ENCODE data around the gene CHD6.

The CHD6 gene

GRCh38 chr20:41619360-41620100, 1.4 kb upstream of the CHD6 start:
- DNase-seq = no peak

GRCh38 chr20:41618807-41619311, 682 bp upstream of the CHD6 start:
- no peak for DNase-seq

- no peak for DNase-seq
These were observed 897 bp downstream of the CHD6 start for GRCh38 chr20:41617059-41617901.

GRCh38 chr20:41616228-41616627, 1.9 kb downstream of the CHD6 start:
- DNase-seq = no peak

- no peak for DNase-seq
These were observed 2.5 kb downstream of the CHD6 start for GRCh38 chr20:41615676-41616075.

GRCh38 chr20:41615110-41615509, 3.1 kb downstream of the CHD6 start:
- no peak for DNase-seq

- DNase-seq = no peak
These were observed 4.9 kb downstream of the CHD6 start for GRCh38 chr20:41613321-41613720.

GRCh38 chr20:41609474-41609873, 8.7 kb downstream of the CHD6 start:
- no peak for DNase-seq

- DNase-seq = no peak
These were observed 9.6 kb downstream of the CHD6 start for GRCh38 chr20:41608606-41609005.

- DNase-seq = no peak
These were observed 10.4 kb downstream of the CHD6 start for GRCh38 chr20:41607791-41608190.

- DNase-seq = no peak
These were observed 14.2 kb downstream of the CHD6 start for GRCh38 chr20:41604002-41604401.

- DNase-seq = no peak
These were observed 16.4 kb downstream of the CHD6 start for GRCh38 chr20:41601742-41602141.

GRCh38 chr20:41600926-41601631, 17.1 kb downstream of the CHD6 start:
- no peak for DNase-seq

- DNase-seq = no peak
These were observed 18.5 kb downstream of the CHD6 start for GRCh38 chr20:41599699-41600104.

- no peak for DNase-seq
These were observed 19.5 kb downstream of the CHD6 start for GRCh38 chr20:41598719-41599118.

- no peak for DNase-seq
These were observed 23.5 kb downstream of the CHD6 start for GRCh38 chr20:41594514-41595322.

- no peak for DNase-seq
These were observed 25.5 kb downstream of the CHD6 start for GRCh38 chr20:41592516-41593216.

- DNase-seq = no peak
These were observed 30.2 kb downstream of the CHD6 start for GRCh38 chr20:41587956-41588355.

- DNase-seq = no peak
These were observed 30.7 kb downstream of the CHD6 start for GRCh38 chr20:41587523-41587922.

GRCh38 chr20:41586772-41587171, 31.4 kb downstream of the CHD6 start:
- DNase-seq = no peak

- DNase-seq = no peak
These were observed 37.8 kb downstream of the CHD6 start for GRCh38 chr20:41580350-41580749.

All from NCI-H1694 treated with DMSO at 0.1 percent for 48 hours (cell line).